SH-SY5Y (cell line): ENCODE results near the gene IL10.

Experiments used
- GATA2 ChIP-seq: IDR thresholded peaks from 2 replicates; pipeline ENCODE4 v1.6.1; 2011; ENCODE audit warnings: mild to moderate bottlenecking, low read depth, low read length
- GATA3 ChIP-seq: IDR thresholded peaks from 2 replicates; pipeline ENCODE4 v1.6.1; 2011; ENCODE audit warnings: low read depth, mild to moderate bottlenecking, low read length, moderate library complexity

IL10 gene

GRCh38 chr1:206757524-206758266 is 14.6 kb downstream of the IL10 start:
- TF ChIP-seq GATA3 (no peak), GATA2 (no peak)

GRCh38 chr1:206754011-206754410 is 18.3 kb downstream of the IL10 start:
- TF ChIP-seq GATA3 (no peak), GATA2 (no peak)

GRCh38 chr1:206753141-206753540 is 19.2 kb downstream of the IL10 start:
- TF ChIP-seq GATA2 (no peak), GATA3 (no peak)

GRCh38 chr1:206752481-206752880 is 19.8 kb downstream of the IL10 start:
- TF ChIP-seq GATA3 (no peak), GATA2 (no peak)

- TF ChIP-seq GATA3 (no peak), GATA2 (no peak)
Measured at GRCh38 chr1:206751891-206752290, 20.4 kb downstream of the IL10 start.

GRCh38 chr1:206748348-206749030 is 23.8 kb downstream of the IL10 start:
- TF ChIP-seq GATA3 (no peak), GATA2 (no peak)

- TF ChIP-seq GATA2 (no peak), GATA3 (no peak)
Measured at GRCh38 chr1:206745301-206745700, 27.0 kb downstream of the IL10 start.

- no peak for TF ChIP-seq GATA2
- TF ChIP-seq GATA3: no peak
Measured at GRCh38 chr1:206744683-206745082, 27.6 kb downstream of the IL10 start.

GRCh38 chr1:206742719-206743383 is 29.4 kb downstream of the IL10 start:
- TF ChIP-seq GATA2 (no peak), GATA3 (no peak)

GRCh38 chr1:206741142-206741701 is 31.1 kb downstream of the IL10 start:
- no peak for TF ChIP-seq GATA2
- no peak for TF ChIP-seq GATA3

GRCh38 chr1:206739411-206740076 is 32.8 kb downstream of the IL10 start:
- no peak for TF ChIP-seq GATA3
- no peak for TF ChIP-seq GATA2

- TF ChIP-seq GATA2 (no peak), GATA3 (no peak)
Measured at GRCh38 chr1:206738370-206739366, 33.6 kb downstream of the IL10 start.

GRCh38 chr1:206737729-206738201 is 34.5 kb downstream of the IL10 start:
- TF ChIP-seq GATA3 (no peak), GATA2 (no peak)
